ENCODE measurements around the gene RUNX1.

The RUNX1 gene

GRCh38 chr21:35059742-35060141, 10.6 kb upstream of the RUNX1 start:
- Mint-ChIP-seq H3K27me3 (ENCODE audit: low read depth) (peaks cover 4% of the 10 kb centered on the region), H3K9me3 (peaks cover 2% of the 10 kb centered on the region), H3K4me3 (no peak overlapping the region), H3K4me1 (no peaks in the 10 kb centered on the region), H3K36me3 (ENCODE audit: low read depth) (no peaks in the 10 kb centered on the region), H3K27ac (no peak overlapping the region)
- no peak for TF ChIP-seq CTCF (IDR thresholded peaks at IDR 0.05; ENCODE audit: unreplicated experiment in 3 of 3)

- Mint-ChIP-seq H3K36me3 (ENCODE audit: low read depth) (no peaks in the 10 kb centered on the region), H3K4me1 (peaks cover 3% of the 10 kb centered on the region), H3K9me3 (no peaks in the 10 kb centered on the region), H3K27ac (no peak overlapping the region), H3K4me3 (no peak overlapping the region), H3K27me3 (ENCODE audit: low read depth) (peaks cover 8% of the 10 kb centered on the region)
- no peak for TF ChIP-seq CTCF (IDR thresholded peaks at IDR 0.05; ENCODE audit: unreplicated experiment in 3 of 3)
Observed at GRCh38 chr21:35058058-35058457, 9.0 kb upstream of the RUNX1 start.

GRCh38 chr21:35057428-35057827, 8.3 kb upstream of the RUNX1 start:
- TF ChIP-seq CTCF (IDR thresholded peaks at IDR 0.05; ENCODE audit: unreplicated experiment in 3 of 3) = no peak
- no peaks in the 10 kb centered on the region for H3K9me3 Mint-ChIP-seq
- H3K4me1 Mint-ChIP-seq = peaks cover 8% of the 10 kb centered on the region
- no peak overlapping the region for H3K27ac Mint-ChIP-seq
- no peak overlapping the region for H3K4me3 Mint-ChIP-seq
- H3K36me3 Mint-ChIP-seq (ENCODE audit: low read depth) = no peaks in the 10 kb centered on the region
- H3K27me3 Mint-ChIP-seq (ENCODE audit: low read depth) = peaks cover 8% of the 10 kb centered on the region

GRCh38 chr21:35053356-35054096, 4.4 kb upstream of the RUNX1 start:
- Mint-ChIP-seq H3K27ac (no peak overlapping the region), H3K9me3 (no peaks in the 10 kb centered on the region), H3K4me3 (no peak overlapping the region), H3K36me3 (ENCODE audit: low read depth) (no peaks in the 10 kb centered on the region), H3K27me3 (ENCODE audit: low read depth) (peaks cover 12% of the 10 kb centered on the region), H3K4me1 (peaks cover 26% of the 10 kb centered on the region)
- TF ChIP-seq CTCF (IDR thresholded peaks at IDR 0.05; ENCODE audit: unreplicated experiment in 3 of 3) = no peak

- H3K9me3 Mint-ChIP-seq = no peaks in the 10 kb centered on the region
- no peak for TF ChIP-seq CTCF (IDR thresholded peaks at IDR 0.05; ENCODE audit: unreplicated experiment in 3 of 3)
- H3K4me1 Mint-ChIP-seq = peaks cover 33% of the 10 kb centered on the region
- H3K27ac Mint-ChIP-seq = no peak overlapping the region
- no peaks in the 10 kb centered on the region for H3K36me3 Mint-ChIP-seq (ENCODE audit: low read depth)
- H3K4me3 Mint-ChIP-seq = no peak overlapping the region
- peaks cover 17% of the 10 kb centered on the region for H3K27me3 Mint-ChIP-seq (ENCODE audit: low read depth)
Observed at GRCh38 chr21:35052801-35053200, 3.7 kb upstream of the RUNX1 start.

- Mint-ChIP-seq H3K4me1 (peaks cover 45% of the 10 kb centered on the region), H3K27me3 (ENCODE audit: low read depth) (peaks cover 28% of the 10 kb centered on the region)
- peak in 1 of 3 experiments; percentile 46 for TF ChIP-seq CTCF (IDR thresholded peaks at IDR 0.05; ENCODE audit: unreplicated experiment in 3 of 3)
Observed at GRCh38 chr21:35051287-35051818, 2.3 kb upstream of the RUNX1 start.

More at GRCh38 chr21:35051287-35051818, 2.3 kb upstream of the RUNX1 start:
- H3K27ac Mint-ChIP-seq = peak overlapping the region; percentile 22 to 64 (median 30)
- H3K9me3 Mint-ChIP-seq = no peaks in the 10 kb centered on the region
- no peaks in the 10 kb centered on the region for H3K36me3 Mint-ChIP-seq (ENCODE audit: low read depth)
- no peak overlapping the region for H3K4me3 Mint-ChIP-seq
